ENCODE data around the gene NTM.

NTM gene

DNA sequence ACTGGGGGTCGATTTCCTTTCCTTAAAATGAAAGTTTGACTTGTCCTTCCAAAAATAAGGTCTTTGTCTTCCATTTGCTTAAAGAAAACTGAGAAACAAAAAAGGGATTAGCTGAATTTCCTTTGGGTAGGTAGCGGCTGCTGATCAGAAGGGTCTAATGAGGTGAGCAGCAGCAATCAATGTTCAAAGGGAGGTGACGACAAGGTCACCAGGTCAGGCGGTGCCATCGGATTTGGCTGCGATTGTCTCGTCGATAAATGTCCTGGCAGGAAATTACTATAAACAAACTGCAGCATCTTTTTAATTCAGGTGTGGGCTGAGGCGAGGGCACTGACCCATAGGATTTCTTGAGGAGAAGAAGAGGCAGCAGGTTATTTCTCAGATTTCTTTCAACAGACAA, 480.1 kb downstream of the NTM start:
- DNase-seq, result no peak

DNA sequence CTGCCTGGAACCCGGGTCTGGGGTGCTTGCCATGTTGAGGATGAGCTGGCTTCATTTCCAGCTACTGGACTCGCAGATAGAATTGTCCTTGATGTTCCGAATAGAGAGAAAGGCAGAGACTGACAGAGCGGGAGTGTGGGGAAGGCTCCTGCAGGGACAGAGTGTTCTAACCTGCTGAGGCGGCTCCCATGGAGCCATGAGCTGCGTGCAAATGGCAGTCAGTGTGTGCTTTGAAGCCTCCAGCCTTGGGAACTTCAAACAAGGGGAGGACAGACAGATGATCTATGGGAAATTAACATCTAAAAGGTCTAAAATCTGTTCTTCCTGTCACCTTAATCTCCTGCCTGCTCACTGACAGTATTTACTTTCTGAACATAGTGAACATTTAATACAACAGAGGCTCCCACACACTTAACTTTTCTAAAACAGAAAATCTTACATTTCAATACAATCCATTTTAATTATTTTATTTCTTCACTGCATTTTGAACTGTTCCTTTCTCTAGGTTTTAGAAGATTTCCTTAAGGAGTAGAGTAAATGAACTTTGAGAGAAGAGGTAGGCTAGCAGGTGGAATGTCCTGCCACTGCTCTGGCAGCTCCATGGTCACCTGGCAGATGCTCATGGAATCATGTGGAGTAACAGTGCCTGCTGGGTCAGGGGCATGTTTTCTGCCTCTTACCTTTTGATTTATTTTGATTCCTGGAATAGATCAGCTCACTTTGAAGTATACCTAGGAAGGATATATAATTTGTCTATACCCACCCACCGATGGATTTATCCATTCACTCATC, 481.7 kb downstream of the NTM start:
- DNase-seq, result no peak

DNA sequence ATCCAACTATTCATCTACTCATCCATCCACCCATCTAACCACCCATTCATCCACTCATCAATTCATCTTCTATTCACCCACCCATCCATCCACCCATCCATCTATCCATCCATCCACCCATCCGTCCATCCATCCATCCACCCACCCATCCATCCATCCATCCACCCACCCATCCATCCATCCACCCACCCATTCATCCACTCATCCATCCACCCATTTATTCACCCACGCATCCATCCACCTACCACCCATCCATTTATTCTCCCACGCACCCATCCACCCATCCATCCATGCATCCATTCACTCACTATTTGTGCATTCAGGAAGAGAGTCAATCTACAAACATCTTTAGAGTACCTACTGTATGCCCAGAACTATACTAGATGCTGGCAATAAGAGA, 482.3 kb downstream of the NTM start:
- no peak for DNase-seq

DNA sequence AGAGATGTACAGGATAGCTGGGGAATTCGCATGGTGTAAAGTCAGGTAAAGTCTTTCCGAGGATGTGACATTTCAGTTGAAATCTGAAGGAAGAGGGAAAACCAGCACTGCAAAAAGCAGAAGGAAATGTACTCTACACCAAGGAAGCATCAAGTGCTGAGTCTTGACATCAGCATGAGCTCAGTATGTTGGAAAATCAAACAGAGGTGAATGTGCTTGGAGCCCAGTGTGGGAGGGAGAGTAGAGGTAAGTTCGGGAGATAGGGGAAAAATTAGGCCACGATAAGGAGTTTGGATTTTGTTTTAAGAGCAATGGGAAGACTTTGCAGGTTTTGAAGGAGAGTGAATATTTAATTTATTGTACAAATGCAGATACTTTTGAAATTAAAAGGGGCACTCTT, 484.0 kb downstream of the NTM start:
- no peak for DNase-seq

DNA sequence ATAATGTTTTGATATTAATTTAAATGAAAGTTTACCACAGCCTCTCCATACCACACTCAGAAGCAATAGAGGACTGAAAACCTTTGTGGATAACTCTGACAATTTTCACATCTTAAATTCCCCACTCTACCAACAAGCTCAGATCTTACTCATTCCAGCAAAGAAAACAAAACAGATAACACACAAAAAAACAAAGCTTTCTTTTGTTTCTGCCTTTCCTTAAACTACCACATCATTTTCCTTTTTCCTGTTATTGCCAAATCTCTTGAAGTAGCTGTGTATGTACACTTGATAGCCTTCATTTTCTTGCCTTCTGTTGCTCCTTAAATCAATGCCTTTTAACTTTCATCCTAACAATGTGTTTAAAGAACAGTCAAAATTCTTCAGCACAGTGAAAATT, 484.9 kb downstream of the NTM start:
- no peak for DNase-seq

DNA sequence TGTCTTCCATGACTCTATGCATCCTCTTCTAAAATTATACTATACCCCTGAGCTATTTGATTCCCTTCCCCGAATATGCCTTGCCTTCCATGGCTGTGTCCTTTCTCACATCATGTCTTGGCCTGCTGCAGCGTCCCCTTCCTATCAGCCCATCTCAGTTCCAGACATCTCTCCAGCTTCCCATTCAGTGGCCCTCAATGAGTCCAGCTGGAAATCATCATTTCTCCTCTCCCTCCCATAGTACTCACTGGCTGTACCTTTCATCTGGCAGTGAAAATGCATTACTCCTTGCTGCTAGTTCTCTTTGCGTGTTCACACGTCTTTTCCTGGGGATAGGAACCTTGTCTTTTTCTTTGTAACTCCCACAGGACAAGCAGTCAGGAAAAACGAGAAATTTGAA, 486.8 kb downstream of the NTM start:
- DNase-seq, result no peak

DNA sequence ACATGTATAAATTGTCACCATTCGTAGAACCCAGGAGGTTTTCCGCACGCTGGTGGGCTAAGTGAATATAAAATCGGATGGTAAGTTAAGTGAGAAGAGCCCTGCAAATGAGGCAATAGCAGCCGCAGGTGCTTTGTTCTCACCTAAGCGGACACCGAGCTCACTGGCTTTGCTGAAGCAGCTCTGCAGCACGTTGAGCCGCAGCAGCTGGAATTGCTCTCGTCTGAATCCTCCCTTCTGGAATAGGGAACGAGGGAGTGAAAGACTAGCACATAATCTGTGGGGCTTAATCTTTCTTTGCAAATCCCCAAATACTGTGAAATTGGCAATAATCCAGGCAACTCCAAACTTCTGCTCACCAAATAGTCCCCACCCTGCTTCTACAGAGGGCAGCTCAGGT, 488.1 kb downstream of the NTM start:
- DNase-seq, result no peak

DNA sequence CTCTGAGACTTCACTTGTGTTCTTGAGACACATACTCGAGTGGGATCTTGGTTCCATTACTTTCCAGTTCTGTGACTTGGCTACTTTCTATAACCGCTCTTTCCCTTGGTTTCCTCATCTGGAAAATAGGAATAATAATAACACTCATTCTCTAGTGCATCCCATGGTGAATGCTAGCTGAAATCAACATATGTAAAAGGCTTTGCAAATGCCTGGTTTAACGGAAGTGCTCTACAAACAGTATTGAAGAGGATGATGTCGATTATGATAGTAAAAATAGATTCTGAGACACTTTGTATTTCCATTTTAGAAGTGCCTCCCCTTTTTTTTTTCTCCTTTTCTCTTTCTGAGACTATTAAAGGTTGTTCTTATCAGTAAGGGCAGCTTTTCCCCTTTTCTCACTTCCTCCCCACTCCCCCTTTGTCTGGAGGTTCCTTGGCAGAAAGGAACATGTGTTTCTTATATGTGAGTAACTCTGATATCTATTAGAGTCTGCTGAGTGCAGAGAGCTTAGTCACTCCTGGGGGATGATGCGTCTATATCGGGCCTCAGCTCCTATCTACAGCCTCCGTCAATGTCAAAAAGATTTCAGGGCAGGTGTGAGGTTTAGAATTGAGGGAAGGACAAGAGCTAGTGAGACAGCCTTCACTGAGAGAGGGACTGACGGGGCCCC, 489.3 kb downstream of the NTM start:
- DNase-seq, result no peak

DNA sequence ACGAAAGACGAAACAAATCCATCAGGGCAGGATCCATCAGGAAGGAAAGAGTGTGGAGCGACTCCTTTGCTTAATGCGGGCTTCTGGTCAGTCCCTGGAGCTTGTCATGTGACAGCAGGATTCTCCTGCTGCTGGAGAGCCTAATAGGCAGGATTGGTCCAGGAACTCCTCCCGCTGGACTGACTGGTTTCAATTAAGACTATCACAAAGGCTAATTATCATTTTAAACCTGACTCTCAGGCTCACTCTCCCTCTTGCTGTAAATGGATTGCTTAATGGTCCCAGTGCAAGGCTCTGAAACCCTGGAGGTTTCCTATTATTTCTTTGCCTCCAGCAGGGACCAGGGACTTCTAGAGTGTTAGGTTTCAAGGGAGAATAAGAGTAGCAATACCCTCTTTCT, 493.8 kb downstream of the NTM start:
- no peak for DNase-seq

DNA sequence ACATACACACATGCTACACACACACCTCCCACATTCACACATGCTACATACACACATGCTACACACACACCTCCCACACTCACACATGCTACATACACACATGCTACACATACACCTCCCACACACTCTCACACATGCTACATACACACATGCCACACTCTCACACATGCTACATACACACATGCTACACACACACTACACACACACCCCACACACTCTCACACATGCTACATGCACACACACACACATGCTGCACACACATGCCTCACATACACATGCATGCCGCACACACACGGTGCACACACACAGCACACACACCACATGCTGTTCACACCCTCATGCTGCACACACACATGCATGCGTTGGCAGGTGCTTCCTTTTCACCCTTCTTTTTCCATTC, 495.4 kb downstream of the NTM start:
- no peak for DNase-seq

DNA sequence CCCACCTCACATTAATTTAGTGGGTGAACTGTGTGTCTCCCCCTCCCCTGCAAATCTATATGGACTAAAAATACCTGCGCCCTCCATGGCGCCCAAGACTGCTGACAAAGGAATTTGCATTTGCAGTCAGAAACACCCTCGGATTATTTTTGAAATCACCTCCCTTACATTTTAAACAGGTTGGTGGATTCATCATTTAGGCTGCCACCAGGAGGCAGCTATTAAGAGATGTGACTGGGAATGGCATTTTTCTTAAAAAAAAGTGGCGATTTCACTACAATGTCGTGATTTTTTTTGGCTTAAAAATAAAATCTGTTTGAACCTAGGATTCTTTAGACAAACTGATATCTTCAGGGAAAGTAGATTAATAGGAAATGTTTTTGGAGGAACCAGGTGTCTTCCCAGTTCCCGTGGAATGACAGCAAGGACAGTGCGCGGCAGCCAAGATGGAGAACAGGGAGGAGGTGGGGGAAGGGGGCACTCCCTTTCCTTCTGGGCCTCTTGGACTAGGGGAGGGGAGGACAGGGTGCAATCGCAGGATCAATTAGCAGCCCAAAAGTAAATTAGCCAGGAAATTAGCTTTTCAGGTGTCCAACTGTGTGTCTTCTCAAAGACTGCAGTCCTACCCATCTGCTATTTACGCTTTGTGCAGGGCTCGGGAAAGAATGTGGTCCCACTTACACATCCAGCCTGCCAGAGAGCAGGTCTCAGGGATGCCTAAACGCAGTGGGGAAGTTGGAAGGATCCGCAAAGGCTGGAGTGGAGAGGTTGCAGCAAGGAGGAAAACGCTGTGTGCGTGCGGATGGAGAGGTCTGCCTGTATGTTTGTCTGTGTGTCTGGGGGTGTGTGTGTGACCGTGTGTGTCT, 496.4 kb downstream of the NTM start:
- DNase-seq, result no peak

DNA sequence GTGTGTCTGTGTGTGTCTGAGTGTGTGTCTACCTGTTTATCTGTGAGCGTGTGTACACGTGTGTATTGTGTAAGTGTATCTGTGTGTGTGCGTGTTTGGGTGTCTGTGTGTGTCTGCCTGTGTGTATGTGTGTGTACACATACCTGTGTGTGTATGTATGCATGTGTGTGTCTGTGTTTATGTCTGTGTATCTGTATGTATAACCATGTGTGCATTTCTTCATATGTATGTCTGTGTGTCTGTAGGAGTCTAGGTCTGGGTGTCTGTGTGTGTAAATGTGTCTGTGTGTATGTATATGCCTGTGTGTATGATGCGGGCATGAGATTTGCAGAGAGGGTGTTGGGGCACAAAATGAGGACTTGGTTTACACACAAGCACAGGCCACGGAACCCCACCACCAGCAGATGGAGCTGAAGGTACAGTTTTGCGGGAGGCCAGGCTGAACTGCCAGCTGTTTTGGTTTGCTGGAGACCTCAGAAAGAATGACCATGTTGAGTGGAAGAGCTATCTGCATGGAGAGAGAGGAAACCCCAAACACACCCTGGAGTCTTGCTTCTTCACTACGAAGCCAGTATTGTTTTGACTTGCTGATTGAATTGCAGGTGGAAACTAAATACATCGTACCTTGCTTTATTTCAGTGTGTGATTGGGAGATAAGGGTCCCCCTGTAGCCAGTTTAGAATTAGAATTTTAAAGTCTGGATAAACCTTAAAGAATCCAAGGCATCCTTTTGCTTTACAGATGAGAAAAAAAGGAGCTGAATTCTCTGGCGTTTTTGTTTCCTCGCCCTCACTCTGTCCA, 497.2 kb downstream of the NTM start:
- peak; percentile 11 for DNase-seq

DNA sequence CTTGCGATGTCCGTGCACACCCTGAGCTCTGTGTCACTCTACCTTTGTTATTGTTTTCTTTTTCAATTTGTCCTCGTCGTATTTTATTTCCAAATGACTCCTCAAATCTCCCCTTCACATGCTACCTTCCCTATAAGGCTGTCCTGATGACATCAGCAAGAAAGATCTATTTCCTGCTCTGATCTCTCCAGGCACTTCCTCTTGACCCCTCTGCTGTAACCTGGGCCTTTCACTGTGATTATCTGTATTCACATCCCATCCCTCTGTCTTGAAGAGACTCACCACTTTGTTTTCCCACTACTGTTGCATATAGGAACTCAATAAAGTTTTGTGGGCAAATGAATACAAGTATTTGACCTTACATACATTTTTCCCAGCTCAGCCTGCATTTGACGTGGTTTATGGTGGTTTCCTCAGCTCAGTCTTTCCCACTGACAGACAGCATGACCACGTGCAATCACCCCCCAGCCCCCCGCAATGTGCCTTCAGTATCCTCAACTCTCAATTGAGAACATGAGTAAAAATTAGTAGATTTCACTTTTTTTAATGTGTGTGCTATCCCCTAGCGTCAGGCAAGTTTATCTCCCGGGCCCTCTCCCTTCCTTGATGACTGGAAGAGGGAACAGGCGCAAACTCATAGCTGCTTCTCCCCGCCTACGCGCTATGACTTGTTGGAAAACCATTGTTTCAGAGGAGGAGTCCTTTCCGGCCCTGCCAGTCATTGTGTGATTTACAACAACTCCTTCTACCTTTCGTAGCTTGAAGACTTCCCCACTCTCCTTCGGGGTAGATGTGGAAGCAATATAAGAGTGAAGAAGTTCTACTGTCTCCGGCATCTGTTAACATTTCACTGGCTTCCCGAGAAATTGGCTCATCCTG, 498.5 kb downstream of the NTM start:
- DNase-seq, result no peak

DNA sequence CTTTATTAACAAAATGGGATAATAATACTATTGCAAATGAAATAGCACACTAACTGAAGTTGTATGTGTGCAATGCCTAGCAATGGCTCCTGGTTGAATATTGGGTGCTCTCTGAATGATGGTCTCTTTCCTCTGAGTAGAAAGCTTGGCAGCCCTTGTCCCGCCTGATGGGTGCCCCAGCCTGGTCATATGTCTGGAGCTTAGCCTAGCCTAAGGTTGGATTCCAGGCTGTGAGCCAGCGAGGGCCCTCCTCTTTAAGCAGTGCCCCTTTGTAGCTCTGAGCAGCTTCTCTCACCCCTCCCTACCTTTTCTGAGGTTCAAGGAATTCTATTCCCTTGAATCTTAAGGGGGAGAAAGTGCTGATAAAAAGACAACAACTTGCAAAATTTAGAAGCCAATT, 499.9 kb downstream of the NTM start:
- DNase-seq, result no peak

DNA sequence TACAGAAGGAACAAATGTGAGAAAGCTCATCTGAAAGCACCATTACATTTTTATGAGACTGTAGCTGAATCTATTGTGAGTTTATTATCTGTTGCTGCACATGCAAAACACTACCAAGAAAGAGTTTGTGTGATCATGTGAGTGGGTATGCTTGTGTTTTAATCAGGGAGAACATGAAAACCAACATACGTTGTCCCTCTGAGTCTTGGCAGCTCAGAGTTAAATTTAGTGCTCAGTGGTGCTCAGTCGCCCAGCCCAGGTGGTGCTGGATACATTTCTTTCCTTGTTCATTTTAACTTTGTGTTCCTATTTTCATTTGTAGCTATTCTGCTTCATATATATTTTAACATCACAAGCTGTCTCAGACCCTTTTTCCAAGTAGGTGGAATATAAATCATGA, 500.6 kb downstream of the NTM start:
- DNase-seq, result no peak

DNA sequence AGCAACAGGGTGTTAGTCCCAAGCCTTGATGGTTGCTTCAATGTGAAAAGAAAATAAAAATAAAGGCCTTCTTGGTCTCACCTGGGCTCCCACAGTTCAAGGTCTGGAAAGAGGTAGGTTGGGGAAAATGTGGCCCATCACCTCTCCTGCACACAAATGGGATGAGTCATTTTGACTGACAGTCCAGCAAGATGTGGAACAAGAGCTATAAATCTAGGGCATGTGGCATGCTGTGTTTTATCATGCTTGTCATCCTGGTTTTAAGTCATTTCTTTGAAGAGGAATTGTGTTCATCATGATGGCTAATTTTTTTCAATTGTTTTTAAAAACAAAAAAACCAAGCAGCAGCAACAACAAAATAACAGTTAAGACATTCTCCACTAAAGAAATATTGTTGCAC, 503.7 kb downstream of the NTM start:
- no peak for DNase-seq

DNA sequence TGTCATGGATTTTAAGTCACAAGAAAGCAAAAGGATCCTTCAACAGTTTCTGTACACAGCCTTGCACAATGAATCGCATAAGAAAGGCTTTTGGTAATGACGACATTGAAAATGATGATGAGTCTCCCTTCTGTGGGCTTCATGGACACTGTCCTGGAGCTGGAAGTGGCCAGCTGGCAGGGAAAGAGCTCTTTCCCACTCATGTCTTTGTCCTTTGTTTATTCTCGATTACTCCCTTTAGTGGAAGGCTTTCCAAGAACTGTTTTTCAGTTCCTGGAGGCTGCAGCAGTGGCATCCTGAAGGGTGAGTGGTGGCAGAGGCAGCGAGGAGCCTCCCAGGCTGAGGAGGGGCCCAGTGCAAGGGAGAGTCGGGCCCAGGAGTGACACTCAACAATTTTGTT, 505.2 kb downstream of the NTM start:
- DNase-seq, result no peak

DNA sequence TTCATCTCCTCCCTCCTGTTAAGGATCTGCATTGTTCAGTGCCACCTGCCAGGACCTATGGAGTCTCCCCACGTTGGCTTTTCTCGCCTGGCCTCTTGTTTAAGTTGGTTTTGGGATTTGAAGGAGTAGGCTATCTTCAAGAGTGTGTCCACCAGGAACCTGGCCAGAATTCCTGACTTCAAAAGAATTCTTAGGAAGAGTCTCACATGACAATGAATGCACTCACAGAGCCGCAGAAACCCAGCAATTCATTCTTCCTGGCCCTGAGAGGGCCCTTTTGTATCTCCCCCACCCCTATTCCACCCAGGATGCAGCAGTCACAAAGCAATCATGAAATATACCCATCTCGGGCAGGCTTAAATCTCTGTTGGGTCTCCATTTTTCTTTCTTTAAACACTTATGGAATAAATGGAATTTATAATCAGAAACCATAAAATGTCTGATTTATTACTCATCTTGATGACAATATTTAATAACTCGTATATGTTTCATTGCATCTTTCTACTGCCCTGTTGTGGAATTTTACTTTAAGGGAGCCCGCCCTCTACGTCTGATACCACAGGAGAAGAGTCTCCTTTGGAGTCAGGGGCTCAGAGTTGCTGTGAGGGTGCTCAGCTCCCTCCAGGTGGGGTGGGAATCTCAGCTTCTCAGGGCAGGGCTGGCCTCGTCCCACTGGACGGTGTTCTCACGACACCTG, 507.0 kb downstream of the NTM start:
- no peak for DNase-seq

DNA sequence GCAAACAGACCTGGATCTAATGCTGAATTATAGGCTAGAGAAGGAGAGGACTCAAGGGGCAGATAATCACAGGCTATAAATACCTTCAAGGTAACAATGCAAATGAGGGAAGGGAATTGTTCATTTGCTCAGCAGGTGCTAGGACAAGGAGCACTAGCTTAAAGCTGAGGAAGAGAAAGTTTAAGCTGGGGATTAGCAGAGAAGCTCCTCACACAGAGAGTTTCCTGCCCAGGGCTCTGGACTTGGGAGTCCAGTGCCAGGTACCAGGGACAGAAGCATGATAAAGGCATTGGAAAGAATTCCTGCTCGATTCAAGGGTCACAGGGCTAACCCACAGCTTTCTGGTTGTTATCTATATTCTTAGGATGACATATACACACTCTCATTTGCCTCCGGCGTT, 509.9 kb downstream of the NTM start:
- DNase-seq, result no peak

DNA sequence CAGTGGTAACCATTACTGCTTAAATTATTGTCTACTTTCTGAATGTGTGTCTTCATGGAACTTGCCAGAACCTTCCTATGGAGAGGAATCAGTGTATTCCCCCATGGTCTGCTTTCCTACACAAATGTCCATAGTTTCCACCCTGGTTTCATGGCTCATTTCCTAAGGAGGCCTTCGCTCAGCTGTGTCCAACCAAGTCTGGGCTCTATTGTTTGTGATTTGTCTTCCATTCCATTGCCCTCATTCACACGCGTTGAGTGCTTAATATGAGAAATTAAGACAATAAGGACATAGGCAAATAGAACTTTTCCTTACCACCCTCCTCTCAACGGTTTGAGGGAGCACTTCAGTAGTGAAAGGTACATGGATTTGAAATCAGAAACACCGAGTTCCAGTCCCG, 510.6 kb downstream of the NTM start:
- no peak for DNase-seq

DNA sequence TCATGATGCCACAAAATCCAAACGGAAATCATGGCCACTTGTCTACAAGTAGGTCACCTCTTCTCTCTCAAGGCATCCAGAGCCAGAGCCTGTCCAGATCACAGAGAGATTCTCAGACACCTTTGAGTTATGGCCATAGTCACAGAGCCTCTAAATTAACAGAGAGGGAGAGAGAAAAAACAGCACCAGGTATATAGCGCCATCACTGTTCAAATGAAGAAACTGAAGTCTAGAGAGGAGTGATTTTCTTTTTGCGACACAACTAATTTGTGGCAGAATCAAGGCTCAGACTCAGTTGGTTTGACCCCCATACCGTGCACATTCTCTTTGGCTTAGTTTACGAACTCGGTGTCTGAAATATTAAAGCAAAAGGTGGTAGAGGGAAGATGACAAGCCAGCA, 512.9 kb downstream of the NTM start:
- DNase-seq, result no peak

All from activated CD4-positive, alpha-beta T cell treated with anti-CD3 and anti-CD28 coated beads, Interleukin-10, Interleukin-2, amounts not matched to agents 100 ng/mL and 50 ng/mL, durations not matched to agents 16 hours and 8 hours (primary cell).